OCI-LY3 (cell line): ENCODE data around the gene ZNF521.

Source experiments
- EZH2phosphoT487 ChIP-seq: fragments of 200-600 bp; shearing (Covaris generic); IDR thresholded peaks from 2 replicates; pipeline ENCODE4 v1.6.1; 2018; ENCODE audit warnings: antibody characterized with exemption, mixed run types, low read depth
- TF ChIP-seq, protein P1 (sequence below): fragments of 200-600, 300-600 bp; sonication (generic); IDR thresholded peaks from 2 replicates; pipeline ENCODE4 v1.5.1; 2014; ENCODE audit warnings: antibody characterized with exemption, low read length, low read depth

DNA sequence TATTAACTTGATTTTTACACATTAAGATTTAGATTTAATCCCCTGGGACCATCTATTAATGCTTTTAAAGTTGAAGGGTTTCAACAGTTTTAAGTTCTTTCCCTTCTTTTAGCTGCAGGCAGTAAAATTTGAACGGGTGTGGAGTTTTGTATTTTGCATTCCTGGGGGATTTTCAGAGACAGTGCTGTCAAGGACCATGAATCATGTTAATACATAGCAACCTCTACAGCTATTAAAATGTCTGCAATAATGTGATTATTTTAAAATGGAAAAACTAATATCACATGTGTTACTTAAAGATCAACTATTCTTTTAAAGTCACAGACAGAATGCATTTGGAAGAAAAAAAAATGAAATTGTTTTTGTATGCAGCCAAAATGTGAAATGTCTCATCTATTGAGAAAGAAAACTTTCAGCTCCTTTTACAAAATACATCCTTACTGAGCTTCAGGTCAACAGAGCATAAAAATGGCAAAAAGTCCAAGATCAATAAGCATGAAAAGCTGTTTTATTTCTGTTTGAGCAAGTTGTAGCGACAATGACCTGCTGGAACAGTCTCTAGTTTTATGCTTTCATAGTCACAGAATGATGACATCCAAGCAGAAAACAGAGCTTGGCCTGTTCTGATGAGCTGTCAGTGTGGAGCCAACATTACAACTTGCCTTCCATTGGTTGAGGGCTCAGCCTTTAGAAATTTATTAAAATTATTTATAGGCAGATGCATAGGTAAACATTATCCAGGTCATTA is 21.6 kb upstream of the ZNF521 start:
- TF ChIP-seq, protein P1, sequence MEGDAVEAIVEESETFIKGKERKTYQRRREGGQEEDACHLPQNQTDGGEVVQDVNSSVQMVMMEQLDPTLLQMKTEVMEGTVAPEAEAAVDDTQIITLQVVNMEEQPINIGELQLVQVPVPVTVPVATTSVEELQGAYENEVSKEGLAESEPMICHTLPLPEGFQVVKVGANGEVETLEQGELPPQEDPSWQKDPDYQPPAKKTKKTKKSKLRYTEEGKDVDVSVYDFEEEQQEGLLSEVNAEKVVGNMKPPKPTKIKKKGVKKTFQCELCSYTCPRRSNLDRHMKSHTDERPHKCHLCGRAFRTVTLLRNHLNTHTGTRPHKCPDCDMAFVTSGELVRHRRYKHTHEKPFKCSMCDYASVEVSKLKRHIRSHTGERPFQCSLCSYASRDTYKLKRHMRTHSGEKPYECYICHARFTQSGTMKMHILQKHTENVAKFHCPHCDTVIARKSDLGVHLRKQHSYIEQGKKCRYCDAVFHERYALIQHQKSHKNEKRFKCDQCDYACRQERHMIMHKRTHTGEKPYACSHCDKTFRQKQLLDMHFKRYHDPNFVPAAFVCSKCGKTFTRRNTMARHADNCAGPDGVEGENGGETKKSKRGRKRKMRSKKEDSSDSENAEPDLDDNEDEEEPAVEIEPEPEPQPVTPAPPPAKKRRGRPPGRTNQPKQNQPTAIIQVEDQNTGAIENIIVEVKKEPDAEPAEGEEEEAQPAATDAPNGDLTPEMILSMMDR, result no peak
- TF ChIP-seq EZH2phosphoT487, result no peak
